ENCODE data around the gene MALT1. TPM values are rescaled to one million over a fixed set of nuclear protein-coding genes. Genes with fewer than 3 reads are reported as not detected.

The MALT1 gene
- polyA plus RNA-seq, 3 donors = 18.3 to 24.9 (median 23.8) TPM

- no peak for DNase-seq
- WGBS (ENCODE audit: insufficient coverage) = no CpG with 5 or more reads among the region's 6 CpGs
- Histone ChIP-seq H3K9me3 (replicated peaks in 1 of 2; ENCODE audit: control insufficient read depth in 1 of 2, insufficient read depth in 1 of 2, low read length in 2 of 2) (no peaks in the 10 kb centered on the region), H3K27me3 (ENCODE audit: control insufficient read depth in 2 of 2, insufficient read depth in 2 of 2, low read length in 2 of 2) (no peaks in the 10 kb centered on the region), H3K79me2 (ENCODE audit: insufficient read depth, low read length) (no peaks in the 10 kb centered on the region), H3K9ac (ENCODE audit: insufficient read depth, low read length, poor library complexity, severe bottlenecking) (no peak overlapping the region), H3K4me3 (replicated peaks in 1 of 3; ENCODE audit: low read depth in 2 of 3, low read length in 3 of 3) (no peak overlapping the region), H3K27ac (ENCODE audit: low read depth in 1 of 2, low read length in 2 of 2) (no peak overlapping the region), H3K4me2 (replicated peaks; ENCODE audit: extremely low read depth, low read length, poor library complexity, severe bottlenecking) (no peak overlapping the region), H2AFZ (ENCODE audit: insufficient read depth, low read depth, low read length, poor library complexity, severe bottlenecking) (no peak overlapping the region), H3K4me1 (ENCODE audit: control insufficient read depth in 1 of 2, insufficient read depth in 2 of 2, low read length in 2 of 2) (peaks cover 0 to 8% of the 10 kb centered on the region in 2 donors), H3K36me3 (replicated peaks in 1 of 2; ENCODE audit: control insufficient read depth in 1 of 2, insufficient read depth in 2 of 2, low read length in 2 of 2) (peaks cover 16 to 79% of the 10 kb centered on the region in 2 donors), H4K20me1 (ENCODE audit: insufficient read depth, low read length) (no peaks in the 10 kb centered on the region)
- H3K4me3 Mint-ChIP-seq = no peak overlapping the region
- intact Hi-C loops (cut with micrococcal nuclease) = no loop called here
- H3K4me1 Mint-ChIP-seq = peaks cover 12% of the 10 kb centered on the region
- peaks cover 0 to 2% (median 0%) of the 10 kb centered on the region in 3 donors for H3K27me3 Mint-ChIP-seq (ENCODE audit: low read depth in 3 of 3)
- TF ChIP-seq CTCF (IDR thresholded peaks at IDR 0.05) = no peak
- H3K27ac Mint-ChIP-seq = no peak overlapping the region
- peaks cover 0 to 1% (median 0%) of the 10 kb centered on the region in 7 donors for H3K9me3 Mint-ChIP-seq
- H3K36me3 Mint-ChIP-seq = peaks cover 55 to 77% of the 10 kb centered on the region in 2 donors
Measured at GRCh38 chr18:58726671-58727070, 55.4 kb downstream of the MALT1 start.

- H4K20me1 ChIP-seq (ENCODE audit: insufficient read depth, low read length) = no peaks in the 10 kb centered on the region
- intact Hi-C loops (cut with micrococcal nuclease) = no loop called here
- no peak for DNase-seq
- Mint-ChIP-seq H3K36me3 (peaks cover 54 to 76% of the 10 kb centered on the region in 2 donors), H3K4me3 (no peak overlapping the region), H3K4me1 (peaks cover 12% of the 10 kb centered on the region), H3K27me3 (ENCODE audit: low read depth in 3 of 3) (peaks cover 0 to 2% (median 0%) of the 10 kb centered on the region in 3 donors), H3K9me3 (peaks cover 0 to 1% (median 0%) of the 10 kb centered on the region in 7 donors), H3K27ac (no peak overlapping the region)
- no peak for TF ChIP-seq CTCF (IDR thresholded peaks at IDR 0.05)
- no peak overlapping the region for H3K4me3 ChIP-seq (replicated peaks in 1 of 3; ENCODE audit: low read depth in 2 of 3, low read length in 3 of 3)
- no CpG with 5 or more reads among the region's 6 CpGs for WGBS (ENCODE audit: insufficient coverage)
- H3K27me3 ChIP-seq (ENCODE audit: control insufficient read depth in 2 of 2, insufficient read depth in 2 of 2, low read length in 2 of 2) = no peaks in the 10 kb centered on the region
- H3K4me2 ChIP-seq (replicated peaks; ENCODE audit: extremely low read depth, low read length, poor library complexity, severe bottlenecking) = no peak overlapping the region
- H3K4me1 ChIP-seq (ENCODE audit: control insufficient read depth in 1 of 2, insufficient read depth in 2 of 2, low read length in 2 of 2) = peaks cover 0 to 8% of the 10 kb centered on the region in 2 donors
- H2AFZ ChIP-seq (ENCODE audit: insufficient read depth, low read depth, low read length, poor library complexity, severe bottlenecking) = no peak overlapping the region
- H3K36me3 ChIP-seq (replicated peaks in 1 of 2; ENCODE audit: control insufficient read depth in 1 of 2, insufficient read depth in 2 of 2, low read length in 2 of 2) = peaks cover 18 to 77% of the 10 kb centered on the region in 2 donors
- no peak overlapping the region for H3K9ac ChIP-seq (ENCODE audit: insufficient read depth, low read length, poor library complexity, severe bottlenecking)
- H3K9me3 ChIP-seq (replicated peaks in 1 of 2; ENCODE audit: control insufficient read depth in 1 of 2, insufficient read depth in 1 of 2, low read length in 2 of 2) = no peaks in the 10 kb centered on the region
- H3K27ac ChIP-seq (ENCODE audit: low read depth in 1 of 2, low read length in 2 of 2) = no peak overlapping the region
- no peaks in the 10 kb centered on the region for H3K79me2 ChIP-seq (ENCODE audit: insufficient read depth, low read length)
Measured at GRCh38 chr18:58727776-58728500, 56.7 kb downstream of the MALT1 start.

Data from CD14-positive monocyte (primary cell).